Dendritic cell treated with granulocyte-macrophage colony-stimulating factor and Interleukin-4, amounts not matched to agents 40 ng/mL and 50 ng/mL, for 4 days (primary cell): ENCODE data around the gene JAZF1.

ENCODE experiments used
- H3K27ac Mint-ChIP-seq: one replicate; pipeline ENCODE4 v1.8.0; 2022; ENCODE audit warnings: mild to moderate bottlenecking, mixed read lengths
- H3K27me3 Mint-ChIP-seq: one replicate; pipeline ENCODE4 v1.8.0; 2022; ENCODE audit warnings: mild to moderate bottlenecking, mixed read lengths
- H3K36me3 Mint-ChIP-seq: one replicate; pipeline ENCODE4 v1.8.0; 2022; ENCODE audit warnings: low read depth, mixed read lengths
- H3K4me1 Mint-ChIP-seq: one replicate; pipeline ENCODE4 v1.8.0; 2022; ENCODE audit warnings: low read depth, mixed read lengths
- H3K4me3 Mint-ChIP-seq: one replicate; pipeline ENCODE4 v1.8.0; 2022; ENCODE audit warnings: mild to moderate bottlenecking, moderate library complexity, mixed read lengths
- H3K9me3 Mint-ChIP-seq: one replicate; pipeline ENCODE4 v1.8.0; 2022; ENCODE audit warnings: mixed read lengths
- intact Hi-C: fragments of 100-400 bp; cut with micrococcal nuclease; formaldehyde crosslinking; loops from one replicate; pipeline ENCODE4 v1.15.0; 2022

The JAZF1 gene

GRCh38 chr7:28203508-28204240, 23.1 kb upstream of the JAZF1 start:
- H3K4me3 Mint-ChIP-seq, result no peak overlapping the region
- H3K9me3 Mint-ChIP-seq, result peaks cover 8% of the 10 kb centered on the region
- peaks cover 14% of the 10 kb centered on the region for H3K4me1 Mint-ChIP-seq
- intact Hi-C loops, result no loop called here
- H3K27me3 Mint-ChIP-seq, result no peaks in the 10 kb centered on the region
- H3K27ac Mint-ChIP-seq, result no peak overlapping the region
- H3K36me3 Mint-ChIP-seq, result no peaks in the 10 kb centered on the region

GRCh38 chr7:28202222-28202621, 21.6 kb upstream of the JAZF1 start:
- Mint-ChIP-seq H3K4me1 (peaks cover 7% of the 10 kb centered on the region), H3K36me3 (no peaks in the 10 kb centered on the region), H3K4me3 (no peak overlapping the region), H3K27ac (no peak overlapping the region), H3K9me3 (peaks cover 7% of the 10 kb centered on the region), H3K27me3 (no peaks in the 10 kb centered on the region)
- intact Hi-C loops, result no loop called here

- H3K4me1 Mint-ChIP-seq, result no peaks in the 10 kb centered on the region
- intact Hi-C loops, result no loop called here
- no peaks in the 10 kb centered on the region for H3K36me3 Mint-ChIP-seq
- no peak overlapping the region for H3K27ac Mint-ChIP-seq
- H3K4me3 Mint-ChIP-seq, result no peak overlapping the region
- no peaks in the 10 kb centered on the region for H3K27me3 Mint-ChIP-seq
- H3K9me3 Mint-ChIP-seq, result no peaks in the 10 kb centered on the region
Observed at GRCh38 chr7:28201131-28201530, 20.5 kb upstream of the JAZF1 start.

- no peaks in the 10 kb centered on the region for H3K9me3 Mint-ChIP-seq
- intact Hi-C loops, result no loop called here
- no peak overlapping the region for H3K4me3 Mint-ChIP-seq
- no peak overlapping the region for H3K27ac Mint-ChIP-seq
- no peaks in the 10 kb centered on the region for H3K4me1 Mint-ChIP-seq
- no peaks in the 10 kb centered on the region for H3K27me3 Mint-ChIP-seq
- no peaks in the 10 kb centered on the region for H3K36me3 Mint-ChIP-seq
Observed at GRCh38 chr7:28200598-28200997, 20.0 kb upstream of the JAZF1 start.

GRCh38 chr7:28199021-28199510, 18.5 kb upstream of the JAZF1 start:
- intact Hi-C loops, result no loop called here
- no peaks in the 10 kb centered on the region for H3K9me3 Mint-ChIP-seq
- H3K27me3 Mint-ChIP-seq, result no peaks in the 10 kb centered on the region
- no peak overlapping the region for H3K27ac Mint-ChIP-seq
- no peaks in the 10 kb centered on the region for H3K4me1 Mint-ChIP-seq
- no peak overlapping the region for H3K4me3 Mint-ChIP-seq
- H3K36me3 Mint-ChIP-seq, result no peaks in the 10 kb centered on the region

- no peaks in the 10 kb centered on the region for H3K27me3 Mint-ChIP-seq
- no peaks in the 10 kb centered on the region for H3K36me3 Mint-ChIP-seq
- H3K27ac Mint-ChIP-seq, result no peak overlapping the region
- H3K4me1 Mint-ChIP-seq, result peaks cover 24% of the 10 kb centered on the region
- no peaks in the 10 kb centered on the region for H3K9me3 Mint-ChIP-seq
- intact Hi-C loops, result no loop called here
- H3K4me3 Mint-ChIP-seq, result no peak overlapping the region
Observed at GRCh38 chr7:28195910-28196620, 15.5 kb upstream of the JAZF1 start.

- intact Hi-C loops, result no loop called here
- H3K36me3 Mint-ChIP-seq, result no peaks in the 10 kb centered on the region
- H3K4me3 Mint-ChIP-seq, result no peak overlapping the region
- H3K27me3 Mint-ChIP-seq, result no peaks in the 10 kb centered on the region
- H3K9me3 Mint-ChIP-seq, result no peaks in the 10 kb centered on the region
- H3K27ac Mint-ChIP-seq, result peak overlapping the region; percentile 33
- H3K4me1 Mint-ChIP-seq, result peaks cover 32% of the 10 kb centered on the region
Observed at GRCh38 chr7:28192786-28193585, 12.4 kb upstream of the JAZF1 start.

GRCh38 chr7:28191751-28192150, 11.2 kb upstream of the JAZF1 start:
- no peak overlapping the region for H3K4me3 Mint-ChIP-seq
- no peaks in the 10 kb centered on the region for H3K27me3 Mint-ChIP-seq
- H3K36me3 Mint-ChIP-seq, result no peaks in the 10 kb centered on the region
- intact Hi-C loops, result no loop called here
- no peak overlapping the region for H3K27ac Mint-ChIP-seq
- no peaks in the 10 kb centered on the region for H3K9me3 Mint-ChIP-seq
- H3K4me1 Mint-ChIP-seq, result peaks cover 32% of the 10 kb centered on the region

GRCh38 chr7:28191184-28191583, 10.6 kb upstream of the JAZF1 start:
- Mint-ChIP-seq H3K36me3 (no peaks in the 10 kb centered on the region), H3K4me1 (peaks cover 32% of the 10 kb centered on the region), H3K9me3 (no peaks in the 10 kb centered on the region), H3K4me3 (no peak overlapping the region), H3K27ac (no peak overlapping the region), H3K27me3 (no peaks in the 10 kb centered on the region)
- intact Hi-C loops, result no loop called here

- no peaks in the 10 kb centered on the region for H3K27me3 Mint-ChIP-seq
- H3K27ac Mint-ChIP-seq, result no peak overlapping the region
- H3K4me1 Mint-ChIP-seq, result peaks cover 38% of the 10 kb centered on the region
- no peaks in the 10 kb centered on the region for H3K36me3 Mint-ChIP-seq
- no peaks in the 10 kb centered on the region for H3K9me3 Mint-ChIP-seq
- intact Hi-C loops, result no loop called here
- H3K4me3 Mint-ChIP-seq, result no peak overlapping the region
Observed at GRCh38 chr7:28190077-28190710, 9.6 kb upstream of the JAZF1 start.

GRCh38 chr7:28187012-28187411, 6.4 kb upstream of the JAZF1 start:
- intact Hi-C loops, result loop anchor here (10.0 kb wide), 1 partner anchor 88 kb away; no protein-coding TSS in a partner anchor
- H3K4me1 Mint-ChIP-seq, result peaks cover 30% of the 10 kb centered on the region
- H3K36me3 Mint-ChIP-seq, result no peaks in the 10 kb centered on the region
- no peak overlapping the region for H3K27ac Mint-ChIP-seq
- H3K27me3 Mint-ChIP-seq, result no peaks in the 10 kb centered on the region
- no peaks in the 10 kb centered on the region for H3K9me3 Mint-ChIP-seq
- H3K4me3 Mint-ChIP-seq, result no peak overlapping the region

GRCh38 chr7:28183627-28184026, 3.0 kb upstream of the JAZF1 start:
- Mint-ChIP-seq H3K9me3 (no peaks in the 10 kb centered on the region), H3K4me1 (peaks cover 26% of the 10 kb centered on the region), H3K27me3 (no peaks in the 10 kb centered on the region), H3K4me3 (no peak overlapping the region), H3K36me3 (no peaks in the 10 kb centered on the region), H3K27ac (no peak overlapping the region)
- intact Hi-C loops, result loop anchor here (10.0 kb wide), 1 partner anchor 91 kb away; no protein-coding TSS in a partner anchor

- Mint-ChIP-seq H3K27ac (no peak overlapping the region), H3K36me3 (no peaks in the 10 kb centered on the region), H3K4me1 (peaks cover 37% of the 10 kb centered on the region), H3K27me3 (no peaks in the 10 kb centered on the region), H3K4me3 (no peak overlapping the region), H3K9me3 (no peaks in the 10 kb centered on the region)
- intact Hi-C loops, result loop anchor here (10.0 kb wide), 1 partner anchor 93 kb away; no protein-coding TSS in a partner anchor
Observed at GRCh38 chr7:28182071-28182471, 1.5 kb upstream of the JAZF1 start.
